ENCODE results near the gene SDR42E2.
A peak's percentile ranks its signal among the peaks of the same experiment; 100 is the strongest.
"Not testable (repeated sequence)": the region's sequence is repeated elsewhere in the genome, so short reads cannot be mapped to it uniquely, and the experiment has no call there.

SDR42E2 gene

GRCh38 chr16:22139732-22140131 lies 22.6 kb upstream of the SDR42E2 start:
- Histone ChIP-seq H3K4me1 (ENCODE audit: control extremely low read depth in 1 of 4, control insufficient read depth in 4 of 4, insufficient read depth in 4 of 4, low read length in 3 of 4) (no peaks in the 10 kb centered on the region), H3K27ac (ENCODE audit: insufficient read depth in 1 of 2, low read depth in 1 of 2, low read length in 2 of 2, poor library complexity in 1 of 2, severe bottlenecking in 2 of 2) (no peak overlapping the region), H3K36me3 (ENCODE audit: control insufficient read depth in 4 of 4, insufficient read depth in 4 of 4, low read length in 3 of 4) (no peaks in the 10 kb centered on the region), H3K27me3 (replicated peaks in 2 of 5; ENCODE audit: control insufficient read depth in 4 of 5, insufficient read depth in 5 of 5, low read length in 4 of 5) (peaks cover 0 to 6% (median 0%) of the 10 kb centered on the region in 5 experiments), H3K4me3 (ENCODE audit: control insufficient read depth in 1 of 7, extremely low read depth in 1 of 7, insufficient read depth in 4 of 7, low read depth in 2 of 7, low read length in 6 of 7) (no peak overlapping the region), H3K9me3 (ENCODE audit: control extremely low read depth in 1 of 5, control insufficient read depth in 4 of 5, insufficient read depth in 2 of 5, low read depth in 1 of 5, low read length in 4 of 5) (no peaks in the 10 kb centered on the region)
- 89% methylated on average over 1 of the region's 1 CpG for WGBS (ENCODE audit: insufficient coverage)
- POLR2A ChIA-PET = no interaction called here
- CTCF ChIA-PET = interaction anchor here (1.4 kb wide), 1 partner anchor 29 kb away, joined by 3 read pairs; no protein-coding TSS in a partner anchor
- no peak for DNase-seq

DNA sequence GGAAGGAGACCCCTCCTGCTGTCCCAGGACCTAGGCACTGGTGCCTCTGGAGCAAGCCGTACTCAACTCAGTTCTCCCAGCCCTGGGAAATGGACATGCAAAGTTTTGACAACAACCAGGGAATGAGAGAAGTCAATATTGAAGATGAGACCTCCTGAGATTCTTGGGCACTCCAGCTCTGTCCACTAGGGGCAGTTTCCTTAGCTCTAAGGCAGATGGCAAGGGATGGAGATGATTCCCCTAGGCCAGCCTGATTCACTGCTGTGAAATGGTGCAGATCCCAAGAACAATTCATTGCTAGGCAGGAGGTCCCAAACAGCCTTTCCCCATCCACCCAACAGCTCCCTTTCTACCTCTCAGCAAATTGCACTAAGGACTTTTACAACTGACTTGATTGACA lies 20.5 kb upstream of the SDR42E2 start:
- Histone ChIP-seq H3K4me1 (ENCODE audit: control extremely low read depth in 1 of 4, control insufficient read depth in 4 of 4, insufficient read depth in 4 of 4, low read length in 3 of 4) (no peaks in the 10 kb centered on the region), H3K4me3 (ENCODE audit: control insufficient read depth in 1 of 7, extremely low read depth in 1 of 7, insufficient read depth in 4 of 7, low read depth in 2 of 7, low read length in 6 of 7) (no peak overlapping the region), H3K36me3 (ENCODE audit: control insufficient read depth in 4 of 4, insufficient read depth in 4 of 4, low read length in 3 of 4) (no peaks in the 10 kb centered on the region), H3K27ac (ENCODE audit: insufficient read depth in 1 of 2, low read depth in 1 of 2, low read length in 2 of 2, poor library complexity in 1 of 2, severe bottlenecking in 2 of 2) (no peak overlapping the region), H3K9me3 (ENCODE audit: control extremely low read depth in 1 of 5, control insufficient read depth in 4 of 5, insufficient read depth in 2 of 5, low read depth in 1 of 5, low read length in 4 of 5) (no peaks in the 10 kb centered on the region), H3K27me3 (replicated peaks in 2 of 5; ENCODE audit: control insufficient read depth in 4 of 5, insufficient read depth in 5 of 5, low read length in 4 of 5) (peaks cover 0 to 8% (median 0%) of the 10 kb centered on the region in 5 experiments)
- POLR2A ChIA-PET = no interaction called here
- DNase-seq = peak in 2 of 3 donors; percentile 22 to 31
- 88% methylated on average over 1 of the region's 1 CpG for WGBS (ENCODE audit: insufficient coverage)
- CTCF ChIA-PET = interaction anchor here (0.9 to 2.8 kb wide), 5 partner anchors 10 to 32 kb away, joined by 3 to 8 read pairs (median 3); no protein-coding TSS in a partner anchor

GRCh38 chr16:22144520-22144919 lies 17.8 kb upstream of the SDR42E2 start:
- no peak overlapping the region for H3K27ac ChIP-seq (ENCODE audit: insufficient read depth in 1 of 2, low read depth in 1 of 2, low read length in 2 of 2, poor library complexity in 1 of 2, severe bottlenecking in 2 of 2)
- no peaks in the 10 kb centered on the region for H3K9me3 ChIP-seq (ENCODE audit: control extremely low read depth in 1 of 5, control insufficient read depth in 4 of 5, insufficient read depth in 2 of 5, low read depth in 1 of 5, low read length in 4 of 5)
- peaks cover 0 to 4% (median 0%) of the 10 kb centered on the region in 5 experiments for H3K27me3 ChIP-seq (replicated peaks in 2 of 5; ENCODE audit: control insufficient read depth in 4 of 5, insufficient read depth in 5 of 5, low read length in 4 of 5)
- CTCF ChIA-PET = interaction anchor here (1.4 kb wide), 1 partner anchor 9 kb away, joined by 4 read pairs; no protein-coding TSS in a partner anchor
- 98% methylated on average over 6 of the region's 6 CpGs for WGBS (ENCODE audit: insufficient coverage)
- H3K4me1 ChIP-seq (ENCODE audit: control extremely low read depth in 1 of 4, control insufficient read depth in 4 of 4, insufficient read depth in 4 of 4, low read length in 3 of 4) = no peaks in the 10 kb centered on the region
- H3K4me3 ChIP-seq (ENCODE audit: control insufficient read depth in 1 of 7, extremely low read depth in 1 of 7, insufficient read depth in 4 of 7, low read depth in 2 of 7, low read length in 6 of 7) = no peak overlapping the region
- H3K36me3 ChIP-seq (ENCODE audit: control insufficient read depth in 4 of 4, insufficient read depth in 4 of 4, low read length in 3 of 4) = no peaks in the 10 kb centered on the region
- DNase-seq = no peak
- POLR2A ChIA-PET = no interaction called here

DNA sequence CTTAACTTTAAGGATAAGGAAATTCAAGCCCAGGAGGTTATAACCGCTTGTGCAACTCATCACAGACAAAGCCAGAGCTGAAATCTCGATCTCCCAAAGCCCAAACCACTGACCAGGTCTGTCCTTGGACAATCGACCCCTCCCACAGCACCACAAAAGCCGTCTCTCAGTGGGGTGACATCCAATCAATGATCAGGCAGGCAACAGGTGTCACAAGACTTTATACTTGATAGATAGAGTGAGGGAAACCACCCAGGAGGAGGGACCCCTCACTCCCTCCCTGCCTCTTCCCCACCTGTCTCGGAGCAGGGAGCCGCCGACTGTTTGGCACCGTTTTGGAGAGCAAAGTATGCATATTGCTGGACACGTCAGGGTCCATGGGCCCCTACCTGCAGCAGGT lies 14.5 kb upstream of the SDR42E2 start:
- Histone ChIP-seq H3K4me1 (ENCODE audit: control extremely low read depth in 1 of 4, control insufficient read depth in 4 of 4, insufficient read depth in 4 of 4, low read length in 3 of 4) (no peaks in the 10 kb centered on the region), H3K36me3 (ENCODE audit: control insufficient read depth in 4 of 4, insufficient read depth in 4 of 4, low read length in 3 of 4) (no peaks in the 10 kb centered on the region), H3K9me3 (ENCODE audit: control extremely low read depth in 1 of 5, control insufficient read depth in 4 of 5, insufficient read depth in 2 of 5, low read depth in 1 of 5, low read length in 4 of 5) (no peaks in the 10 kb centered on the region), H3K4me3 (ENCODE audit: control insufficient read depth in 1 of 7, extremely low read depth in 1 of 7, insufficient read depth in 4 of 7, low read depth in 2 of 7, low read length in 6 of 7) (no peak overlapping the region), H3K27me3 (replicated peaks in 2 of 5; ENCODE audit: control insufficient read depth in 4 of 5, insufficient read depth in 5 of 5, low read length in 4 of 5) (peaks cover 0 to 4% (median 0%) of the 10 kb centered on the region in 5 experiments), H3K27ac (ENCODE audit: insufficient read depth in 1 of 2, low read depth in 1 of 2, low read length in 2 of 2, poor library complexity in 1 of 2, severe bottlenecking in 2 of 2) (no peak overlapping the region)
- WGBS (ENCODE audit: insufficient coverage) = 97% methylated on average over 6 of the region's 9 CpGs
- CTCF ChIA-PET = no interaction called here
- POLR2A ChIA-PET = no interaction called here
- no peak for DNase-seq

GRCh38 chr16:22151246-22151998 lies 10.9 kb upstream of the SDR42E2 start:
- Histone ChIP-seq H3K4me3 (ENCODE audit: control insufficient read depth in 1 of 7, extremely low read depth in 1 of 7, insufficient read depth in 4 of 7, low read depth in 2 of 7, low read length in 6 of 7) (no peak overlapping the region), H3K9me3 (ENCODE audit: control extremely low read depth in 1 of 5, control insufficient read depth in 4 of 5, insufficient read depth in 2 of 5, low read depth in 1 of 5, low read length in 4 of 5) (no peaks in the 10 kb centered on the region), H3K27ac (ENCODE audit: insufficient read depth in 1 of 2, low read depth in 1 of 2, low read length in 2 of 2, poor library complexity in 1 of 2, severe bottlenecking in 2 of 2) (no peak overlapping the region), H3K36me3 (ENCODE audit: control insufficient read depth in 4 of 4, insufficient read depth in 4 of 4, low read length in 3 of 4) (no peaks in the 10 kb centered on the region), H3K27me3 (replicated peaks in 2 of 5; ENCODE audit: control insufficient read depth in 4 of 5, insufficient read depth in 5 of 5, low read length in 4 of 5) (no peaks in the 10 kb centered on the region), H3K4me1 (ENCODE audit: control extremely low read depth in 1 of 4, control insufficient read depth in 4 of 4, insufficient read depth in 4 of 4, low read length in 3 of 4) (no peaks in the 10 kb centered on the region)
- WGBS (ENCODE audit: insufficient coverage) = 93% methylated on average over 2 of the region's 7 CpGs
- DNase-seq = no peak
- ChIA-PET POLR2A (no interaction called here), CTCF (no interaction called here)

DNA sequence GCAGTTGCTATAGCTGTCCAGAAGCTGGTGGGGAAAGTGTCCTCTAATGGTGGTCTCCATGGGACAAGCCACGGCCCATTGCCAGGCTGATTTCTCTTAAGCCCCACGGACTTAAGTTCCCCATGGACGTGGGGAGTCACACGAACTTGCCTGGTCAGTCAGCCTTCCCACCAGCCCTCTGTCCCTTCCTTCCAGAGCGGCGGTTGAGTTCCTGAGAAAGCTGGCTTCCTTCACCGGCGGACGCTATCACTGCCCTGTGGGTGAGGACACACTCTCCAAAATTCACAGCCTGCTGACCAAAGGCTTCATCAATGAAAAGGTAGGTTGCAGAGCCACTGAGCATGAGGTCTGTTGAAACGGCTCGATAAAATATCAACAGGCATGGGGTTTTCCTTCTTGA lies 10.0 kb upstream of the SDR42E2 start:
- Histone ChIP-seq H3K9me3 (ENCODE audit: control extremely low read depth in 1 of 5, control insufficient read depth in 4 of 5, insufficient read depth in 2 of 5, low read depth in 1 of 5, low read length in 4 of 5) (no peaks in the 10 kb centered on the region), H3K27me3 (replicated peaks in 2 of 5; ENCODE audit: control insufficient read depth in 4 of 5, insufficient read depth in 5 of 5, low read length in 4 of 5) (no peaks in the 10 kb centered on the region), H3K27ac (ENCODE audit: insufficient read depth in 1 of 2, low read depth in 1 of 2, low read length in 2 of 2, poor library complexity in 1 of 2, severe bottlenecking in 2 of 2) (no peak overlapping the region), H3K4me1 (ENCODE audit: control extremely low read depth in 1 of 4, control insufficient read depth in 4 of 4, insufficient read depth in 4 of 4, low read length in 3 of 4) (no peaks in the 10 kb centered on the region), H3K4me3 (ENCODE audit: control insufficient read depth in 1 of 7, extremely low read depth in 1 of 7, insufficient read depth in 4 of 7, low read depth in 2 of 7, low read length in 6 of 7) (no peak overlapping the region), H3K36me3 (ENCODE audit: control insufficient read depth in 4 of 4, insufficient read depth in 4 of 4, low read length in 3 of 4) (no peaks in the 10 kb centered on the region)
- no peak for DNase-seq
- ChIA-PET CTCF (interaction anchor here (1.8 kb wide), 1 partner anchor 29 kb away, joined by 3 read pairs; no protein-coding TSS in a partner anchor), POLR2A (no interaction called here)
- WGBS (ENCODE audit: insufficient coverage) = 95% methylated on average over 11 of the region's 11 CpGs

- H3K9me3 ChIP-seq (ENCODE audit: control extremely low read depth in 1 of 5, control insufficient read depth in 4 of 5, insufficient read depth in 2 of 5, low read depth in 1 of 5, low read length in 4 of 5); POLR2A ChIA-PET; H3K4me1 ChIP-seq (ENCODE audit: control extremely low read depth in 1 of 4, control insufficient read depth in 4 of 4, insufficient read depth in 4 of 4, low read length in 3 of 4); H3K36me3 ChIP-seq (ENCODE audit: control insufficient read depth in 4 of 4, insufficient read depth in 4 of 4, low read length in 3 of 4); H3K27ac ChIP-seq (ENCODE audit: insufficient read depth in 1 of 2, low read depth in 1 of 2, low read length in 2 of 2, poor library complexity in 1 of 2, severe bottlenecking in 2 of 2); H3K4me3 ChIP-seq (ENCODE audit: control insufficient read depth in 1 of 7, extremely low read depth in 1 of 7, insufficient read depth in 4 of 7, low read depth in 2 of 7, low read length in 6 of 7); H3K27me3 ChIP-seq (replicated peaks in 2 of 5; ENCODE audit: control insufficient read depth in 4 of 5, insufficient read depth in 5 of 5, low read length in 4 of 5): not testable (repeated sequence)
- 100% methylated on average over 4 of the region's 7 CpGs for WGBS (ENCODE audit: insufficient coverage)
- peak in 1 of 3 donors; percentile 2 for DNase-seq
- CTCF ChIA-PET = interaction anchor here (1.2 to 1.8 kb wide), 3 partner anchors 9 to 35 kb away, joined by 3 to 4 read pairs (median 4); no protein-coding TSS in a partner anchor
These were observed 9.2 kb upstream of the SDR42E2 start for GRCh38 chr16:22153078-22153477.

Data from common myeloid progenitor, CD34-positive (primary cell).